Right atrium auricular region (tissue), 2 donors: Measurements from ENCODE around the gene SEC31B. TPM values are rescaled to one million over a fixed set of nuclear protein-coding genes. Genes with fewer than 3 reads are reported as not detected.
A peak's percentile ranks its signal among the peaks of the same experiment; 100 is the strongest.

Experiments used
- DNase-seq: peaks from one replicate; pipeline ENCODE4 v3.0.0-alpha.2; 2019; ENCODE audit warnings: low spot score
- H3K27ac ChIP-seq, 2 donors: fragments of 200-600 bp; sonication (generic); 1 replicate in 1 of 2; 2 replicates in 1 of 2; pipeline ENCODE4 v1.5.1; 2016 to 2019
- H3K27me3 ChIP-seq, 2 donors: fragments of 200-600 bp; sonication (generic); one replicate each; pipeline versions ENCODE4 v1.5.1 to v1.6.0; 2017 to 2019
- H3K36me3 ChIP-seq: fragments of 200-600 bp; sonication (generic); one replicate; pipeline ENCODE4 v1.5.1; 2016
- H3K4me1 ChIP-seq, 2 donors: fragments of 200-600 bp; sonication (generic); one replicate each; pipeline versions ENCODE4 v1.5.1 to v1.6.0; 2017 to 2019
- H3K4me3 ChIP-seq, 2 donors: fragments of 200-600 bp; sonication (generic); 1 replicate in 1 of 2; 2 replicates in 1 of 2; pipeline ENCODE4 v1.5.1; 2017 to 2019; ENCODE audit warnings: mild to moderate bottlenecking in 1 of 2, moderate library complexity in 1 of 2
- H3K9me3 ChIP-seq, 2 donors: fragments of 200-600 bp; sonication (generic); one replicate each; pipeline ENCODE4 v1.5.1; 2019
- total RNA-seq, 2 donors: library from RNA; depleted of rRNA; stranded (reverse); fragments of >200 nt; gene quantifications; one replicate each; pipeline ENCODE4 v1.1.0, GENCODE V29; 2016
- TF ChIP-seq, protein P1 (sequence below), 2 donors: fragments of 200-600 bp; sonication (generic); IDR thresholded peaks; one replicate each; pipeline ENCODE4 v1.5.1; 2019; ENCODE audit warnings: antibody characterized with exemption in 2 of 2

SEC31B gene
- total RNA-seq, 2 donors from 2014 or later = 2.0 to 4.5 TPM

DNA sequence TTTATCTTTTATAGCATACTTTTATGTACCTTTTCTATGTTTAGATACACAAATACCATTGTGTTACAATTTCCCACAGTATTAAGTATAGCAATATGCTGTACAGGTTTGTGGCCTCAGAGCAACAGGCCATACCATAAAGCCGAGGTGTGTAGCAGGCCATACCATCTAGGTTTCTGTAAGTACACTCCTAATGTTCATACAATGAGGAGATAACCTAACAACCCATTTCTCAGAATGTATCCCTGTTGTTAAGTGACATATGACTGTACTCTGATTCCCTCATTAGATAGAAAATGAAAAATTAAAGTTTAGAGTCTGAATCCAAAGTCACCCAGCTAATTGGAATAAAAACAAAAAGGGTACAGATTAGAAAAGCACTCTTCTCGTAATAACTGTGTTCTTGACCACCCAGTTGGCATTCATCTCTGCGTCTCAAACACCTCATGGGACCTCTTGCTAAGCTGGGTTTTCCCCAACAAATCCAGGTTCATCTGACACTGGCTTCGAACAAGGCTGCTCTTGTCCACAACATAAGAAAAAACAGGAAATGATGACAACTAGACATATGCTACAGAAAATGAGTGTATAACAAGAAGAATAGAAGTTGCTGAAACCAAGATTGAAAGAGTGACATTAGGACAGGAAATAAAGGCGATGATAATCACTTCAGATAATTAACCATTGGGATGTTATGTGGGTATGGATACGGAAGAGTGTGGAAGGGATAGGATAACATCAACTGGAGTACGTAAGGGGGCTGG lies 8.6 kb upstream of the SEC31B start:
- Histone ChIP-seq H3K4me1 (peaks cover 0 to 25% of the 10 kb centered on the region in 2 donors), H3K4me3 (peak overlapping the region; percentile 81 to 91), H3K27ac (peak overlapping the region; percentile 88 to 91), H3K9me3 (no peaks in the 10 kb centered on the region), H3K27me3 (no peaks in the 10 kb centered on the region), H3K36me3 (peaks cover 39% of the 10 kb centered on the region)
- DNase-seq = no peak
- TF ChIP-seq, protein P1, sequence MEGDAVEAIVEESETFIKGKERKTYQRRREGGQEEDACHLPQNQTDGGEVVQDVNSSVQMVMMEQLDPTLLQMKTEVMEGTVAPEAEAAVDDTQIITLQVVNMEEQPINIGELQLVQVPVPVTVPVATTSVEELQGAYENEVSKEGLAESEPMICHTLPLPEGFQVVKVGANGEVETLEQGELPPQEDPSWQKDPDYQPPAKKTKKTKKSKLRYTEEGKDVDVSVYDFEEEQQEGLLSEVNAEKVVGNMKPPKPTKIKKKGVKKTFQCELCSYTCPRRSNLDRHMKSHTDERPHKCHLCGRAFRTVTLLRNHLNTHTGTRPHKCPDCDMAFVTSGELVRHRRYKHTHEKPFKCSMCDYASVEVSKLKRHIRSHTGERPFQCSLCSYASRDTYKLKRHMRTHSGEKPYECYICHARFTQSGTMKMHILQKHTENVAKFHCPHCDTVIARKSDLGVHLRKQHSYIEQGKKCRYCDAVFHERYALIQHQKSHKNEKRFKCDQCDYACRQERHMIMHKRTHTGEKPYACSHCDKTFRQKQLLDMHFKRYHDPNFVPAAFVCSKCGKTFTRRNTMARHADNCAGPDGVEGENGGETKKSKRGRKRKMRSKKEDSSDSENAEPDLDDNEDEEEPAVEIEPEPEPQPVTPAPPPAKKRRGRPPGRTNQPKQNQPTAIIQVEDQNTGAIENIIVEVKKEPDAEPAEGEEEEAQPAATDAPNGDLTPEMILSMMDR (IDR thresholded peaks at IDR 0.05) = no peak

DNA sequence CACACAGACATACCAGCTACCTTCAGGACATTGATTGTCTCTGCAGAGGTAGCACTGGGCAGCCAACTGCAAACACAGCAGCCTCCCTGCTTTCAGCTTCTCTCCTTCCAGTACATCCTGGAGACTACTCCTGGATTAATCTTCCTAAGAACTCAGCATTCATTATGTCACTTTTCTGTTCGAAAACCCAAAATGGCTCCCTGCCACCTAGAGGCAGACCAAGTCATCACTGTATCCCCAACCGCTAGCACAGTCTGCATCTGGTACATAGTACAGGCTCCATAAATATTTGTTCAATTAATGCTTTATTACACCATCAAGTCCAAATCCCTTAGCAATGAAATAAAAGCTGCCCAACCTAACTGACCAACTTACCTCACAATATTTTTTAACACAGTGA lies 5.0 kb upstream of the SEC31B start:
- peaks cover 44% of the 10 kb centered on the region for H3K36me3 ChIP-seq
- no peak overlapping the region for H3K4me3 ChIP-seq
- no peak for DNase-seq
- no peak overlapping the region for H3K27ac ChIP-seq
- H3K9me3 ChIP-seq = no peaks in the 10 kb centered on the region
- TF ChIP-seq, protein P1 (IDR thresholded peaks at IDR 0.05) = no peak
- H3K27me3 ChIP-seq = no peaks in the 10 kb centered on the region
- H3K4me1 ChIP-seq = peaks cover 0 to 23% of the 10 kb centered on the region in 2 donors

DNA sequence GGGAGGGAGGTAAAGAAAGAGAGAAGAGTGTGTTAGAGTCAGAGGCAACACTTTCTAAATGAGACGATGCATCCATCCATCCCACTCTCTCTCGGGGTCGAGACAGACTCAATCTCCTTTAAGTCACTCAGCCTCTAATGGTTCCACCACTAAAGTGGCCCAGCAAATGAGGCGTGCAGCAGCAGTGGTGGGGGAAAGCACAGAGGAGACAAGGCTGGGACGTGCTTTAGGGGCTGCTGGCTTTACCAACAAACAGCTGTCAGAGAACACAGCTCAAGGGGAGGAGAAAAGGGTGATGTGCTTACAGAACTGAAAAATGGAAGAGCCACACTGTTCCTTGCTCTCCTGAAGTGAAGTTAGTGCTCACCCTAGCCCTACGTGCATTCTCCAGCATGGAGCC lies 4.5 kb upstream of the SEC31B start:
- Histone ChIP-seq H3K9me3 (no peaks in the 10 kb centered on the region), H3K4me1 (peaks cover 0 to 28% of the 10 kb centered on the region in 2 donors), H3K27me3 (no peaks in the 10 kb centered on the region), H3K36me3 (peaks cover 44% of the 10 kb centered on the region), H3K27ac (no peak overlapping the region), H3K4me3 (no peak overlapping the region)
- no peak for DNase-seq
- TF ChIP-seq, protein P1 (IDR thresholded peaks at IDR 0.05) = no peak

DNA sequence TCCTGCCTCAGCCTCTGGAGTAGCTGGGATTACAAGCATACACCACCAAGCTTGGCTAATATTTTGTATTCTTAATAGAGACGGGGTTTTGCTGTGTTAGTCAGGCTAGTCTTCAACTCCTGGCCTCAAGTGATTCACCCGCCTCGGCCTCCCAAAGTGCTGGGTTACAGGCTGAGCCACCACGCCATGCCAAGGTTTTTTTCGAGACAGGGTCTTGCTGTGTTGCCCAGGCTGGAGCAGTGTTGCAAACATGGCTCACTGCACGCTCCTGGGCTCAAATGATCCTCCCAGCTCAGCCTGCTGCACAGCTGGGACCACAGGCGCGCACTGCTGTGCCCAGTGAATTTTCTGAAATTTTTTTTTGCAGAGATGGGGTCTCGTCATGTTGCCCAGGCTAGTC lies 3.3 kb upstream of the SEC31B start:
- Histone ChIP-seq H3K4me1 (peaks cover 0 to 27% of the 10 kb centered on the region in 2 donors), H3K4me3 (no peak overlapping the region), H3K27ac (no peak overlapping the region), H3K36me3 (peaks cover 44% of the 10 kb centered on the region), H3K9me3 (no peaks in the 10 kb centered on the region), H3K27me3 (no peaks in the 10 kb centered on the region)
- TF ChIP-seq, protein P1 (IDR thresholded peaks at IDR 0.05) = no peak
- DNase-seq = no peak

DNA sequence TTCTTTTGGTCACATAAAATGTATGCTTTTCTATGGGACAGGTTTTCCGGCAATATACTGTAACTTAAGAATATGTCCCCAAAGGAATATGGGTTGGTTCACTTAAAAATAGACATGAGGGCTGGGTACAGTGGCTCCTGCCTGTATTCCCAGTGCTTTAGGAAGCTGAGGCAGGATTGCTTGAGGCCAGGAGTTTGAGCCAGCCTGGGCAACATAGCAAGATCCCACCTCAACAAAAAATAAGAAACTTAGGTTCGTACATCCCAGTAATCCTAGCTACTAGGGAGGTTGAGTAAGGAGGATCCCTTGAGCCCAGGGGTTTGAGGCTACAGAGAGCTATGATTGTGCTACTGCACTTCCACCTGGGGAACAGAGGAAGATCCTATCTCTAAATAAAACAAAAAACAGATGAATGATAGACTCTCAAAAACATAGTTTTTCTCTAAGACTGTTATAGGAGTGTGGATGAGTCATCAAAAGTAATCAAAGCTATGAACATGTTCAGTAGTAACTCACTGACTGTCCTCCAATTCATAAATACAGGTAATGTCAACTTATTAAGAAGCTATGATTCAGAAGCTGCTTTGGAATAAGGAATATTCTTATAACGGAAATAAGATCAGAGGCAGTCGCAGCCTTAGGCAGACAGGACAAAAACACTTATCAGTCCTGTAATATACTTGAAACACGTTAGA lies 2.6 kb upstream of the SEC31B start:
- peaks cover 44% of the 10 kb centered on the region for H3K36me3 ChIP-seq
- H3K9me3 ChIP-seq = no peaks in the 10 kb centered on the region
- no peak overlapping the region for H3K4me3 ChIP-seq
- TF ChIP-seq, protein P1 (IDR thresholded peaks at IDR 0.05) = no peak
- no peaks in the 10 kb centered on the region for H3K27me3 ChIP-seq
- H3K4me1 ChIP-seq = peaks cover 0 to 20% of the 10 kb centered on the region in 2 donors
- DNase-seq = no peak
- H3K27ac ChIP-seq = no peak overlapping the region
